ENCODE results near the gene GEMIN5.
"Not testable (repeated sequence)": the region's sequence is repeated elsewhere in the genome, so short reads cannot be mapped to it uniquely, and the experiment has no call there.

GEMIN5 gene

DNA sequence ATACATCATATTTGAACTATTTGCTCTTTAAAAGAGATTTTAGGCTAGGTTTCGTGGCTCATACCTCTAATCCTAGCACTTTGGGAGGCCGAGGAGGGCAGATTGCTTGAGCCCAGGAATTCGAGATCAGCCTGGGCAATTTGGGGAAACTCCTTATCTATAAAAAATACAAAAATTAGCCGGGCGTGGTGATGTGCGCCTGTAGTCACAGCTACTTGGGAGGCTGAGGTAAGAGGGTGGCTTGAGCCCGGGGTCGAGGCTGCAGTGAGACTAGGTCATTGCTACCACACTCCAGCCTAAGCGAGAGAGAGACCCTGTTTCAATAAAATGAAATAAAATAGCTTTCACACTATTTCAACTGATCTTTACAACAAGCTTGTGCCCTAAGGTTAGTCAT, 2.4 kb upstream of the GEMIN5 start:
- TF ChIP-seq, protein P1, sequence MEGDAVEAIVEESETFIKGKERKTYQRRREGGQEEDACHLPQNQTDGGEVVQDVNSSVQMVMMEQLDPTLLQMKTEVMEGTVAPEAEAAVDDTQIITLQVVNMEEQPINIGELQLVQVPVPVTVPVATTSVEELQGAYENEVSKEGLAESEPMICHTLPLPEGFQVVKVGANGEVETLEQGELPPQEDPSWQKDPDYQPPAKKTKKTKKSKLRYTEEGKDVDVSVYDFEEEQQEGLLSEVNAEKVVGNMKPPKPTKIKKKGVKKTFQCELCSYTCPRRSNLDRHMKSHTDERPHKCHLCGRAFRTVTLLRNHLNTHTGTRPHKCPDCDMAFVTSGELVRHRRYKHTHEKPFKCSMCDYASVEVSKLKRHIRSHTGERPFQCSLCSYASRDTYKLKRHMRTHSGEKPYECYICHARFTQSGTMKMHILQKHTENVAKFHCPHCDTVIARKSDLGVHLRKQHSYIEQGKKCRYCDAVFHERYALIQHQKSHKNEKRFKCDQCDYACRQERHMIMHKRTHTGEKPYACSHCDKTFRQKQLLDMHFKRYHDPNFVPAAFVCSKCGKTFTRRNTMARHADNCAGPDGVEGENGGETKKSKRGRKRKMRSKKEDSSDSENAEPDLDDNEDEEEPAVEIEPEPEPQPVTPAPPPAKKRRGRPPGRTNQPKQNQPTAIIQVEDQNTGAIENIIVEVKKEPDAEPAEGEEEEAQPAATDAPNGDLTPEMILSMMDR (conservative IDR thresholded peaks at IDR 0.05; ENCODE audit: low read length): no peak
- H3K4me3 ChIP-seq (ENCODE audit: low read length): peak overlapping the region; percentile 78
- no peak for DNase-seq (ENCODE audit: low read depth)

- not testable (repeated sequence) for DNase-seq (ENCODE audit: low read depth); H3K4me3 ChIP-seq (ENCODE audit: low read length)
Measured at GRCh38 chr5:154939387-154939786, 1.4 kb upstream of the GEMIN5 start.

- peak; percentile 8 for DNase-seq (ENCODE audit: low read depth)
- TF ChIP-seq, protein P1 (conservative IDR thresholded peaks at IDR 0.05; ENCODE audit: low read length): no peak
- H3K4me3 ChIP-seq (ENCODE audit: low read length): peak overlapping the region; percentile 90
Measured at GRCh38 chr5:154937186-154937717, 759 bp downstream of the GEMIN5 start.

GRCh38 chr5:154934881-154935280, 3.1 kb downstream of the GEMIN5 start:
- TF ChIP-seq, protein P1 (conservative IDR thresholded peaks at IDR 0.05; ENCODE audit: low read length): no peak
- DNase-seq (ENCODE audit: low read depth): no peak

GRCh38 chr5:154933537-154933936, 4.5 kb downstream of the GEMIN5 start:
- no peak for DNase-seq (ENCODE audit: low read depth)
- no peak overlapping the region for H3K4me3 ChIP-seq (ENCODE audit: low read length)
- TF ChIP-seq, protein P1 (conservative IDR thresholded peaks at IDR 0.05; ENCODE audit: low read length): no peak

More at GRCh38 chr5:154934881-154935280, 3.1 kb downstream of the GEMIN5 start:
- H3K4me3 ChIP-seq (ENCODE audit: low read length): no peak overlapping the region

DNA sequence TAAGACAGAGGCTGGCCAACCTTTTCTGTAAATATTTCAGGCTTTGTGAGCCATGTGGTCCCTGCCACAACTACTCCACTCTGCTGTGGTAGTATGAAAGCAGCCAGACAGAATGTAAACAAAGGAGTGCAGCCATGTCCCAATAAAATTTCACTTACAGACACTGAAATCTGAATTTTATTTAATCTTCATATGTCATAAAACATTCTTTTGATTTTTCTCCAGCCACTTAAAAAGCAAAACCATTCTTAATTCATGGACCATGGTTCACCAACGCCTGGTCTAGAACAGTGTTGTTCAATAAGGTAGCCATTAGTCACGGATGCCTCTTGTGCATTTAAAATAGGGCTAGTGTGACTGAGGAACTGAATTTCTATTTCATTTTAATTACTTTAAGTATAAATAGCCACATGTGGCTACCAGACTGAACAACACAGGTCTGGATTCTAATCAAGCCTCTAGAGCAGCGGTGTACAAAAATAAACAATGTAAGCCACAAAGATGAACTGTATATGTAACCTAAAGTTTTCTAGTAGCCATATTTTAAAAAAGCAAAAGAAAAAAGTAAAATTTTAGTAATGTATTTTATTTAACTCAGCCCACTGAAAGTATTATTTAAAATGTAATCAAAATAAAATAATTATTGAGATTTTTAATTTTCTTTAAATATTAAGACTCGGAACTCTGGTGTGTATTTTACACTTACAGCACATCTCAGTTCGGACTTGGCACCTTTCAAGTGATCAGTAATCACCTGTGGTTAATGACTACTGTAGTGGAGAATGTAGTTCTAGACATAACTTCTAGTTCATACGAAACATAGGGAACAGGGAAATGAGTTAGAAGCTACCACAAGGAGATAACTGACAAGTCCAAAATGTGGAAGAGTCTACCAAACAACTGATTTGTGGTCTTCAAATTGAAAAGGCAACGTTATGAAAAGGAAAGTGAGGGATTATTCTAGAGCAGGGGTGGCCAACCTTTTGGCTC, 14.3 kb downstream of the GEMIN5 start:
- TF ChIP-seq, protein P1 (conservative IDR thresholded peaks at IDR 0.05; ENCODE audit: low read length): no peak
- peak; percentile 89 for DNase-seq (ENCODE audit: low read depth)
- no peak overlapping the region for H3K4me3 ChIP-seq (ENCODE audit: low read length)

GRCh38 chr5:154917757-154918156, 20.3 kb downstream of the GEMIN5 start:
- no peak for DNase-seq (ENCODE audit: low read depth)
- TF ChIP-seq, protein P1 (conservative IDR thresholded peaks at IDR 0.05; ENCODE audit: low read length): no peak
- no peak overlapping the region for H3K4me3 ChIP-seq (ENCODE audit: low read length)
